Neural crest cell (in vitro differentiated cells): Measurements from ENCODE around the gene PRELID1. TPM values are rescaled to one million over a fixed set of nuclear protein-coding genes. Genes with fewer than 3 reads are reported as not detected.
A peak's percentile ranks its signal among the peaks of the same experiment; 100 is the strongest.

Experiments used
- DNase-seq: peaks from one replicate; pipeline ENCODE4 v3.0.0; 2021; ENCODE audit warnings: low read depth, mixed read lengths, low spot score
- H3K27ac Mint-ChIP-seq: one replicate; pipeline ENCODE4 v1.8.0; 2021; ENCODE audit warnings: mild to moderate bottlenecking, mixed read lengths; ENCODE audit not compliant: unreplicated experiment
- H3K27me3 Mint-ChIP-seq: 2 replicates; pipeline ENCODE4 v1.8.0; 2021; ENCODE audit warnings: low read depth, mild to moderate bottlenecking, mixed read lengths
- H3K36me3 Mint-ChIP-seq: 2 replicates; pipeline ENCODE4 v1.8.0; 2021; ENCODE audit warnings: low read depth, mild to moderate bottlenecking, mixed read lengths
- H3K4me1 Mint-ChIP-seq: 2 replicates; pipeline ENCODE4 v1.8.0; 2021; ENCODE audit warnings: mixed read lengths
- H3K4me3 Mint-ChIP-seq: one replicate; pipeline ENCODE4 v1.8.0; 2021; ENCODE audit warnings: mild to moderate bottlenecking, mixed read lengths
- H3K9me3 Mint-ChIP-seq: 2 replicates; pipeline ENCODE4 v1.8.0; 2021; ENCODE audit warnings: mixed read lengths
- CTCF ChIP-seq: fragments of 200-600 bp; sonication (generic); conservative IDR thresholded peaks from 2 replicates; pipeline ENCODE4 v1.5.0; 2021; ENCODE audit warnings: antibody characterized with exemption, mild to moderate bottlenecking
- total RNA-seq: library from RNA; stranded (reverse); gene quantifications from 2 replicates; pipeline ENCODE4 v1.2.1, GENCODE V29; 2021

The PRELID1 gene
- total RNA-seq, 1 donor from 2014 or later, result 169 TPM

- DNase-seq, result no peak
- Mint-ChIP-seq H3K27me3 (peaks cover 10% of the 10 kb centered on the region), H3K4me3 (peak overlapping the region; percentile 95), H3K27ac (no peak overlapping the region), H3K9me3 (no peaks in the 10 kb centered on the region), H3K36me3 (peaks cover 12% of the 10 kb centered on the region), H3K4me1 (peaks cover 49% of the 10 kb centered on the region)
- no peak for TF ChIP-seq CTCF
Observed at GRCh38 chr5:177307544-177308363, 4.2 kb downstream of the PRELID1 start.

- H3K4me3 Mint-ChIP-seq, result peak overlapping the region; percentile 94
- H3K36me3 Mint-ChIP-seq, result peaks cover 12% of the 10 kb centered on the region
- peaks cover 10% of the 10 kb centered on the region for H3K27me3 Mint-ChIP-seq
- H3K9me3 Mint-ChIP-seq, result no peaks in the 10 kb centered on the region
- no peak for DNase-seq
- peaks cover 52% of the 10 kb centered on the region for H3K4me1 Mint-ChIP-seq
- no peak overlapping the region for H3K27ac Mint-ChIP-seq
- TF ChIP-seq CTCF, result no peak
Observed at GRCh38 chr5:177308740-177309139, 5.1 kb downstream of the PRELID1 start.

- peaks cover 6% of the 10 kb centered on the region for H3K27me3 Mint-ChIP-seq
- peak overlapping the region; percentile 50 for H3K27ac Mint-ChIP-seq
- H3K4me1 Mint-ChIP-seq, result peaks cover 46% of the 10 kb centered on the region
- H3K36me3 Mint-ChIP-seq, result peaks cover 12% of the 10 kb centered on the region
- peak; percentile 89 for TF ChIP-seq CTCF
- peak; percentile 61 for DNase-seq
- no peaks in the 10 kb centered on the region for H3K9me3 Mint-ChIP-seq
- peak overlapping the region; percentile 94 for H3K4me3 Mint-ChIP-seq
Observed at GRCh38 chr5:177309351-177310191, 6.0 kb downstream of the PRELID1 start.

GRCh38 chr5:177310332-177310731 lies 6.7 kb downstream of the PRELID1 start:
- no peak for TF ChIP-seq CTCF
- Mint-ChIP-seq H3K4me1 (peaks cover 39% of the 10 kb centered on the region), H3K36me3 (peaks cover 12% of the 10 kb centered on the region), H3K27me3 (peaks cover 6% of the 10 kb centered on the region), H3K27ac (no peak overlapping the region), H3K4me3 (peak overlapping the region; percentile 94), H3K9me3 (no peaks in the 10 kb centered on the region)
- DNase-seq, result no peak

- H3K4me3 Mint-ChIP-seq, result peak overlapping the region; percentile 89
- H3K4me1 Mint-ChIP-seq, result peaks cover 33% of the 10 kb centered on the region
- H3K9me3 Mint-ChIP-seq, result no peaks in the 10 kb centered on the region
- H3K36me3 Mint-ChIP-seq, result peaks cover 11% of the 10 kb centered on the region
- no peak for TF ChIP-seq CTCF
- peak overlapping the region; percentile 25 for H3K27ac Mint-ChIP-seq
- no peak for DNase-seq
- peaks cover 6% of the 10 kb centered on the region for H3K27me3 Mint-ChIP-seq
Observed at GRCh38 chr5:177310757-177311391, 7.3 kb downstream of the PRELID1 start.
